GM23338 (cell line): ENCODE measurements around the gene FAM163A. TPM values are rescaled to one million over a fixed set of nuclear protein-coding genes. Genes with fewer than 3 reads are reported as not detected.

Source experiments
- ATAC-seq: fragments of 200-7000 bp; cut with Tn5 transposase; 3 replicates; pipeline ENCODE4 v1.9.1; 2020
- DNase-seq: peaks from one replicate; pipeline ENCODE4 v3.0.0-alpha.2; 2015; ENCODE audit warnings: low spot score
- H2AFZ ChIP-seq: fragments of 200-600 bp; sonication (generic); 2 replicates; pipeline ENCODE4 v1.8.0; 2016; ENCODE audit warnings: antibody characterized with exemption, mild to moderate bottlenecking, moderate library complexity
- H3F3A ChIP-seq: fragments of 200-600 bp; sonication (generic); replicated peaks from 2 replicates; pipeline ENCODE4 v1.8.0; 2017; ENCODE audit warnings: antibody characterized with exemption, mixed run types, low read depth
- H3K27ac ChIP-seq: fragments of 200-600 bp; sonication (generic); 2 replicates; pipeline ENCODE4 v1.6.1; 2016; ENCODE audit warnings: low read depth
- H3K27me3 ChIP-seq: fragments of 200-600 bp; sonication (generic); 2 replicates; pipeline ENCODE4 v1.8.0; 2016; ENCODE audit warnings: mild to moderate bottlenecking, mixed run types, moderate library complexity; ENCODE audit not compliant: insufficient read depth
- H3K36me3 ChIP-seq: fragments of 200-600 bp; sonication (generic); 2 replicates; pipeline ENCODE4 v1.8.0; 2016; ENCODE audit warnings: mild to moderate bottlenecking; ENCODE audit not compliant: insufficient read depth
- H3K4me1 ChIP-seq: fragments of 200-600 bp; sonication (generic); 2 replicates; pipeline ENCODE4 v1.8.0; 2016; ENCODE audit warnings: mild to moderate bottlenecking, moderate library complexity; ENCODE audit not compliant: insufficient read depth
- H3K4me2 ChIP-seq: fragments of 200-600 bp; sonication (generic); 2 replicates; pipeline ENCODE4 v1.7.1; 2017; ENCODE audit warnings: mixed run types
- H3K4me3 ChIP-seq: fragments of 200-600 bp; sonication (generic); 2 replicates; pipeline ENCODE4 v1.6.1; 2016; ENCODE audit warnings: mixed run types
- H3K79me2 ChIP-seq: fragments of 200-600 bp; sonication (generic); replicated peaks from 2 replicates; pipeline ENCODE4 v1.8.0; 2017; ENCODE audit warnings: mild to moderate bottlenecking; ENCODE audit not compliant: insufficient read depth
- H3K9me2 ChIP-seq: fragments of 200-600 bp; sonication (generic); 2 replicates; pipeline ENCODE4 v1.8.0; 2017; ENCODE audit not compliant: insufficient read depth
- H4K20me1 ChIP-seq: fragments of 200-600 bp; sonication (generic); replicated peaks from 2 replicates; pipeline ENCODE4 v1.8.0; 2017; ENCODE audit warnings: mild to moderate bottlenecking; ENCODE audit not compliant: insufficient read depth
- H3K27ac Mint-ChIP-seq: 2 replicates; pipeline ENCODE4 v1.8.0; 2020; ENCODE audit warnings: inconsistent platforms, mild to moderate bottlenecking, moderate library complexity, mixed read lengths
- H3K27me3 Mint-ChIP-seq: 3 replicates; pipeline ENCODE4 v1.8.0; 2022; ENCODE audit warnings: low read depth, mild to moderate bottlenecking, moderate library complexity, mixed read lengths, inconsistent platforms; ENCODE audit not compliant: insufficient read depth, poor library complexity
- H3K36me3 Mint-ChIP-seq: 3 replicates; pipeline ENCODE4 v1.8.0; 2021; ENCODE audit warnings: low read depth, mild to moderate bottlenecking, inconsistent platforms, moderate library complexity, mixed read lengths
- H3K4me1 Mint-ChIP-seq: 3 replicates; pipeline ENCODE4 v1.8.0; 2020; ENCODE audit warnings: mild to moderate bottlenecking, inconsistent platforms, mixed read lengths
- H3K4me3 Mint-ChIP-seq: 3 replicates; pipeline ENCODE4 v1.8.0; 2021; ENCODE audit warnings: moderate library complexity, mild to moderate bottlenecking, inconsistent platforms, mixed read lengths
- H3K9me3 Mint-ChIP-seq: 3 replicates; pipeline ENCODE4 v1.8.0; 2020; ENCODE audit warnings: moderate library complexity, mild to moderate bottlenecking, inconsistent platforms, mixed read lengths
- EZH2 ChIP-seq: fragments of 200-600 bp; sonication (generic); IDR thresholded peaks from one replicate; pipeline ENCODE4 v1.8.0; 2017; ENCODE audit warnings: antibody characterized with exemption, mild to moderate bottlenecking, low read depth; ENCODE audit not compliant: unreplicated experiment
- EZH2phosphoT487 ChIP-seq: fragments of 200-600 bp; sonication (generic); IDR thresholded peaks from one replicate; pipeline ENCODE4 v1.8.1; 2018; ENCODE audit warnings: antibody characterized with exemption; ENCODE audit not compliant: unreplicated experiment
- JUNB ChIP-seq: IDR thresholded peaks from one replicate; pipeline ENCODE4 v1.6.1; 2016; ENCODE audit warnings: antibody characterized with exemption; ENCODE audit not compliant: unreplicated experiment
- NANOG ChIP-seq: IDR thresholded peaks from 2 replicates; pipeline ENCODE4 v1.6.1; 2016; ENCODE audit warnings: antibody characterized with exemption, borderline replicate concordance
- POLR2AphosphoS5 ChIP-seq: IDR thresholded peaks from 2 replicates; pipeline ENCODE4 v1.6.1; 2016; ENCODE audit warnings: antibody characterized with exemption, low read depth
- STAT1 ChIP-seq: IDR thresholded peaks from one replicate; pipeline ENCODE4 v1.6.1; 2016; ENCODE audit warnings: antibody characterized with exemption; ENCODE audit not compliant: unreplicated experiment
- ZNF331 ChIP-seq: fragments of 250-450 bp; sonication (Bioruptor Pico); IDR thresholded peaks from 2 replicates; pipeline ENCODE4 v1.5.0; 2020; ENCODE audit warnings: low read depth, mild to moderate bottlenecking, moderate library complexity
- ZNF462 ChIP-seq: fragments of 250-450 bp; sonication (Bioruptor Pico); IDR thresholded peaks from 2 replicates; pipeline ENCODE4 v1.5.0; 2020; ENCODE audit warnings: mild to moderate bottlenecking, moderate library complexity
- polyA plus RNA-seq: library from polyadenylated mRNA; unstranded; fragments of >200 nt; fragmentation: Nextera tagmentation; extraction: Ambion mirVana; gene quantifications from 2 replicates; pipeline ENCODE4 v1.2.1, GENCODE V29; 2016
- total RNA-seq: library from RNA; depleted of rRNA; stranded (reverse); fragments of >200 nt; shearing (Covaris generic); gene quantifications from 2 replicates; pipeline ENCODE4 v1.2.3, GENCODE V29; 2014

Gene FAM163A
- total and polyA plus RNA-seq, 2 experiments from 2014 or later = not detected

- TF ChIP-seq EZH2phosphoT487 = no peak
- TF ChIP-seq NANOG = no peak
- TF ChIP-seq EZH2 = no peak
- no peak for TF ChIP-seq ZNF462 (CRISPR knock-in tag)
- TF ChIP-seq POLR2AphosphoS5 = no peak
- no peak for TF ChIP-seq ZNF331 (CRISPR knock-in tag)
- no peak for TF ChIP-seq STAT1
- TF ChIP-seq JUNB = no peak
- Histone ChIP-seq H3K4me3 (no peak overlapping the region), H3K27ac (no peak overlapping the region), H3K79me2 (no peaks in the 10 kb centered on the region), H2AFZ (no peak overlapping the region), H3K36me3 (no peaks in the 10 kb centered on the region), H3K4me1 (peaks cover 2% of the 10 kb centered on the region), H3F3A (no peaks in the 10 kb centered on the region), H3K4me2 (no peak overlapping the region), H3K27me3 (no peaks in the 10 kb centered on the region), H4K20me1 (no peaks in the 10 kb centered on the region), H3K9me2 (no peaks in the 10 kb centered on the region)
- Mint-ChIP-seq H3K4me3 (no peak overlapping the region), H3K36me3 (no peaks in the 10 kb centered on the region), H3K27me3 (peaks cover 8% of the 10 kb centered on the region), H3K27ac (no peak overlapping the region), H3K9me3 (no peaks in the 10 kb centered on the region), H3K4me1 (peaks cover 24% of the 10 kb centered on the region)
- no peak for ATAC-seq
- no peak for DNase-seq
Observed at GRCh38 chr1:179828554-179829110, 85.5 kb downstream of the FAM163A start.
